ENCODE results near the gene UBASH3B.

- TF ChIP-seq CTCF (conservative IDR thresholded peaks at IDR 0.05 in 1 of 2, IDR thresholded peaks at IDR 0.05 in 1 of 2; ENCODE audit: extremely low read depth in 1 of 2, insufficient read depth in 1 of 2, low read depth in 1 of 2, low read length in 2 of 2) (no peak), EZH2 (IDR thresholded peaks at IDR 0.05; ENCODE audit: borderline replicate concordance, low read length) (no peak)
Observed at GRCh38 chr11:122690384-122690783, 34.9 kb downstream of the UBASH3B start.
